ENCODE measurements around the gene ITGA6. TPM values are rescaled to one million over a fixed set of nuclear protein-coding genes. Genes with fewer than 3 reads are reported as not detected.

The ITGA6 gene
- total RNA-seq, 1 experiment from 2014 or later: 93.1 TPM

DNA sequence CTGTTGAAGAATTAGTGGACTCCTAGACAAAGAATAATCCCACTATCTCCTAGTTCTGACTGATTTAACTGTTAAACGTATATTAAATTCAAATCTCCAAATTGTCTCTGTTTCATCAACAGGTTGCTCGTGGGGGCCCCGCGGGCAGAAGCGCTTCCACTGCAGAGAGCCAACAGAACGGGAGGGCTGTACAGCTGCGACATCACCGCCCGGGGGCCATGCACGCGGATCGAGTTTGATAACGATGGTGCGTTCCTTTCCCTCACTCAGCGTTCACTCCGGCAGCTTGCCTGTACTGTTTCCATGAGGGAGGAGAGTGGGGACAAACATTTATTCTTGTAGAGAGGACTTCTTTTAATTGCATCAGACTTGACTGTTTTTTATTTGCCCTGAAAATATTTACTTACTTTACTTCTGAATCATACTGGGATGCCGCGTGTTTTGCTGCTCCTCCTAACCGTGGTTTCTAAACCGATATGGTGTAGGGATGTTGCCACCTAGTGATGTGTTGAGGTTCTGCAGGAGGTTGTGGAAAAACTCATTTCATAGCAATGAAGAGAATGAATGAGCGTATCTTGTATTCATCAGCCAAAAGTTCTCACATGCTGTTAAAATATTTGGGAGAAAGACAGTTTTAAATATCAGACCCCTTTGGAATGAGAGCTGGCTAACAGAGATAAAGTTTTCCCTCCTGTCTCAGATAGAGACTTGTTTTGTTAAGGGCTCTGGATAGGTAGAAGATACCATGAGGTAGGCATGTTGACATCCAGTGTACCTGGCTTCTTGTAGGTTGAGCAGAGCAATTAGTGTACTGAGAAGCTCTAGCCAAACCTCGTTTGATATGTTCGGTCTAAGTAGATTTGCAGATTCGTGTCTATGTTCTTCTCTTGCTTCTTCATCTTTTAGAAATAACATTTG is 38.3 kb downstream of the ITGA6 start (continued):
- TF ChIP-seq SP1 (IDR thresholded peaks at IDR 0.05; ENCODE audit: low read depth) (no peak), EZH2phosphoT487 (IDR thresholded peaks at IDR 0.05; ENCODE audit: borderline replicate concordance) (no peak), EZH2 (IDR thresholded peaks at IDR 0.05) (no peak), ZNF274 (IDR thresholded peaks at IDR 0.05; ENCODE audit: low read depth, low read length) (no peak), ZFX (IDR thresholded peaks at IDR 0.05) (no peak)

DNA sequence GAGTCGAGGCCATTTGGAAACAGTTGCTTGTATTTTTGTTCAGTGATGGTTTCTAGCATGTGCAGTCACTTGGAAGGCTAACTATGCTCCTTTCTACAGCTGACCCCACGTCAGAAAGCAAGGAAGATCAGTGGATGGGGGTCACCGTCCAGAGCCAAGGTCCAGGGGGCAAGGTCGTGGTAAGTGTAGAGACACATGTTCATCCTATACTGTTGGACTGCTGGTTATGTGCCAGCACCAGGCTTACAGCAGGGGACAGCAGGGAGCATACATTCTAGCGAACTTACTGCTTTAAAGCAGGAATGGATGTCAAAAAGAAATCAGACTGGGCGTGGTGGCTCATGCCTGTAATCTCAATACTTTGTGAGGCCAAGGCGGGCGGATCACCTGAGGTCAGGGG is 40.0 kb downstream of the ITGA6 start:
- H3K27ac ChIP-seq (ENCODE audit: low read depth, low read length): no peak overlapping the region
- no peaks in the 10 kb centered on the region for H3K9me3 ChIP-seq (ENCODE audit: control insufficient read depth in 1 of 2, insufficient read depth in 1 of 2, low read depth in 1 of 2, low read length in 2 of 2)
- DNase-seq (ENCODE audit: low read depth, low spot score) (no peak), ATAC-seq (no peak)
- peaks cover 19 to 51% of the 10 kb centered on the region in 2 experiments for H3K36me3 ChIP-seq (ENCODE audit: control insufficient read depth in 1 of 2, insufficient read depth in 2 of 2, low read length in 2 of 2)
- intact Hi-C loops (cut with micrococcal nuclease): loop anchor here (5.0 kb wide), 1 partner anchor 655 kb away; no protein-coding TSS in a partner anchor
- no peak overlapping the region for H3K4me3 ChIP-seq (replicated peaks in 1 of 2; ENCODE audit: low read depth in 1 of 2, low read length in 2 of 2)
- H3K9ac ChIP-seq (ENCODE audit: low read length): no peak overlapping the region
- ChIA-PET RAD21 (ENCODE audit: low non-redundant PET in 1 of 2, low total read pairs in 2 of 2, uncharacterized antibody in 2 of 2, unreplicated experiment in 2 of 2) (no interaction called here), CTCF (interaction anchor here (1.2 kb wide), 1 partner anchor 243 kb away, joined by 5 read pairs; no protein-coding TSS in a partner anchor), POLR2A (no interaction called here)
- H3K27me3 ChIP-seq (ENCODE audit: insufficient read depth, low read length): no peaks in the 10 kb centered on the region
- H3K9me2 ChIP-seq (ENCODE audit: insufficient read depth): no peaks in the 10 kb centered on the region
- TF ChIP-seq TCF7L2 (IDR thresholded peaks at IDR 0.05; ENCODE audit: borderline replicate concordance, extremely low read depth, insufficient read depth, insufficient read length) (no peak), EZH2phosphoT487 (IDR thresholded peaks at IDR 0.05; ENCODE audit: borderline replicate concordance) (no peak), POLR2AphosphoS5 (IDR thresholded peaks at IDR 0.05; ENCODE audit: low read depth, low read length) (no peak), EZH2 (IDR thresholded peaks at IDR 0.05) (no peak), SIN3A (IDR thresholded peaks at IDR 0.05; ENCODE audit: low read depth) (no peak), CEBPB (IDR thresholded peaks at IDR 0.05; ENCODE audit: low read depth) (no peak), ZFX (IDR thresholded peaks at IDR 0.05) (no peak)
- TF ChIP-seq, protein P1, sequence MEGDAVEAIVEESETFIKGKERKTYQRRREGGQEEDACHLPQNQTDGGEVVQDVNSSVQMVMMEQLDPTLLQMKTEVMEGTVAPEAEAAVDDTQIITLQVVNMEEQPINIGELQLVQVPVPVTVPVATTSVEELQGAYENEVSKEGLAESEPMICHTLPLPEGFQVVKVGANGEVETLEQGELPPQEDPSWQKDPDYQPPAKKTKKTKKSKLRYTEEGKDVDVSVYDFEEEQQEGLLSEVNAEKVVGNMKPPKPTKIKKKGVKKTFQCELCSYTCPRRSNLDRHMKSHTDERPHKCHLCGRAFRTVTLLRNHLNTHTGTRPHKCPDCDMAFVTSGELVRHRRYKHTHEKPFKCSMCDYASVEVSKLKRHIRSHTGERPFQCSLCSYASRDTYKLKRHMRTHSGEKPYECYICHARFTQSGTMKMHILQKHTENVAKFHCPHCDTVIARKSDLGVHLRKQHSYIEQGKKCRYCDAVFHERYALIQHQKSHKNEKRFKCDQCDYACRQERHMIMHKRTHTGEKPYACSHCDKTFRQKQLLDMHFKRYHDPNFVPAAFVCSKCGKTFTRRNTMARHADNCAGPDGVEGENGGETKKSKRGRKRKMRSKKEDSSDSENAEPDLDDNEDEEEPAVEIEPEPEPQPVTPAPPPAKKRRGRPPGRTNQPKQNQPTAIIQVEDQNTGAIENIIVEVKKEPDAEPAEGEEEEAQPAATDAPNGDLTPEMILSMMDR (IDR thresholded peaks at IDR 0.05 in 2 of 3, conservative IDR thresholded peaks at IDR 0.05 in 1 of 3; ENCODE audit: borderline replicate concordance in 1 of 3, insufficient read depth in 1 of 3, low read depth in 2 of 3, low read length in 2 of 3): no peak
- H4K20me1 ChIP-seq (ENCODE audit: insufficient read depth): no peaks in the 10 kb centered on the region
- peaks cover 62% of the 10 kb centered on the region for H3K79me2 ChIP-seq (ENCODE audit: insufficient read depth, low read length)
- peaks cover 19 to 33% of the 10 kb centered on the region in 2 experiments; a peak in 3 of 4 replicates for H3K4me1 ChIP-seq (ENCODE audit: control insufficient read depth in 1 of 2, insufficient read depth in 2 of 2, low read length in 2 of 2)
- H2AFZ ChIP-seq (ENCODE audit: low read depth, low read length, poor library complexity, severe bottlenecking): no peak overlapping the region
- no TSS peak for BruUV-seq (replicated peaks)
- H3K4me2 ChIP-seq (ENCODE audit: low read length): no peak overlapping the region

All from HCT116 (cell line).